ENCODE data around the gene LDLRAP1. TPM values are rescaled to one million over a fixed set of nuclear protein-coding genes. Genes with fewer than 3 reads are reported as not detected.
A peak's percentile ranks its signal among the peaks of the same experiment; 100 is the strongest.

The LDLRAP1 gene
- total RNA-seq, 2 experiments from 2014 or later, result 64.4 to 65.3 TPM

DNA sequence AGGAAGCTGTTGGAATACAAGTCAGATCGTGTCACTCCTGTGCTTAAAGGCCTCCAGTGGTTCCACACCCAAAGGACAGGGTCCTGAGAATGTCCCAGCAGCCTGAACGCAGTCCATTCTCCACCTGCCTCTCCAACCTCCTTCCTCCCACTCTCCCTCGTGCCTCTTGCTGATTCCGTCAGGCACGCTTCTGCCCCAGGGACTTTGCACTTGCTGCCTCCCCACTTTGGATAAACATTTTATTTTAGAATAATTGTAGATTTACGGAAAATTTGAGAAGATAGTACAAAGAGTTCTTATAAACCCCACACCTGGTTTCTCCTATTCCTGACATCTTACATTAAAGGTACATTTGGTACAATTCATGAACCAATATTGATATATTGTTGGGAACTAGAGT lies 28.4 kb upstream of the LDLRAP1 start:
- ChIA-PET POLR2A (no interaction called here), CTCF (no interaction called here)
- Mint-ChIP-seq H3K27me3 (peaks cover 2% of the 10 kb centered on the region), H3K4me1 (no peaks in the 10 kb centered on the region), H3K9me3 (peaks cover 2% of the 10 kb centered on the region), H3K36me3 (ENCODE audit: low read depth) (no peaks in the 10 kb centered on the region), H3K27ac (no peak overlapping the region), H3K4me3 (no peak overlapping the region)
- DNase-seq, result no peak

GRCh38 chr1:25516686-25517085 lies 26.7 kb upstream of the LDLRAP1 start:
- Mint-ChIP-seq H3K9me3 (peaks cover 2% of the 10 kb centered on the region), H3K36me3 (ENCODE audit: low read depth) (no peaks in the 10 kb centered on the region), H3K27me3 (peaks cover 2% of the 10 kb centered on the region), H3K4me3 (no peak overlapping the region), H3K27ac (no peak overlapping the region), H3K4me1 (peaks cover 5% of the 10 kb centered on the region)
- DNase-seq, result no peak
- ChIA-PET CTCF (interaction anchor here (0.8 to 1.4 kb wide), 4 partner anchors 10 to 61 kb away, joined by 3 to 4 read pairs (median 4); no protein-coding TSS in a partner anchor), POLR2A (no interaction called here)

- H3K4me3 Mint-ChIP-seq, result no peak overlapping the region
- no peak for DNase-seq
- H3K27me3 Mint-ChIP-seq, result peaks cover 2% of the 10 kb centered on the region
- peaks cover 2% of the 10 kb centered on the region for H3K9me3 Mint-ChIP-seq
- no peaks in the 10 kb centered on the region for H3K36me3 Mint-ChIP-seq (ENCODE audit: low read depth)
- H3K27ac Mint-ChIP-seq, result no peak overlapping the region
- H3K4me1 Mint-ChIP-seq, result peaks cover 5% of the 10 kb centered on the region
- CTCF ChIA-PET, result interaction anchor here (1.1 kb wide), 1 partner anchor 30 kb away, joined by 3 read pairs; no protein-coding TSS in a partner anchor
- POLR2A ChIA-PET, result no interaction called here
Observed at GRCh38 chr1:25517476-25518394, 25.7 kb upstream of the LDLRAP1 start.

- H3K27ac Mint-ChIP-seq, result no peak overlapping the region
- DNase-seq, result no peak
- no peak overlapping the region for H3K4me3 Mint-ChIP-seq
- no peaks in the 10 kb centered on the region for H3K9me3 Mint-ChIP-seq
- peaks cover 5% of the 10 kb centered on the region for H3K4me1 Mint-ChIP-seq
- no peaks in the 10 kb centered on the region for H3K36me3 Mint-ChIP-seq (ENCODE audit: low read depth)
- ChIA-PET POLR2A (no interaction called here), CTCF (interaction anchor here (1.0 to 1.3 kb wide), 4 partner anchors 28 to 276 kb away, joined by 3 to 4 read pairs (median 3); no protein-coding TSS in a partner anchor)
- peaks cover 2% of the 10 kb centered on the region for H3K27me3 Mint-ChIP-seq
Observed at GRCh38 chr1:25519624-25520023, 23.8 kb upstream of the LDLRAP1 start.

GRCh38 chr1:25520446-25521061 lies 22.9 kb upstream of the LDLRAP1 start:
- DNase-seq, result peak; percentile 79
- Mint-ChIP-seq H3K4me3 (no peak overlapping the region), H3K4me1 (peaks cover 8% of the 10 kb centered on the region), H3K9me3 (peaks cover 4% of the 10 kb centered on the region), H3K27me3 (peaks cover 4% of the 10 kb centered on the region), H3K27ac (peak overlapping the region; percentile 27), H3K36me3 (ENCODE audit: low read depth) (no peaks in the 10 kb centered on the region)
- ChIA-PET POLR2A (interaction anchor here (0.6 kb wide), 1 partner anchor 155 kb away, joined by 3 read pairs; no protein-coding TSS in a partner anchor), CTCF (interaction anchor here (0.6 to 1.6 kb wide), 9 partner anchors 18 to 749 kb away, joined by 3 to 5 read pairs (median 3); no protein-coding TSS in a partner anchor)

- Mint-ChIP-seq H3K27ac (no peak overlapping the region), H3K36me3 (ENCODE audit: low read depth) (no peaks in the 10 kb centered on the region), H3K27me3 (peaks cover 4% of the 10 kb centered on the region), H3K4me1 (peaks cover 9% of the 10 kb centered on the region), H3K4me3 (no peak overlapping the region), H3K9me3 (peaks cover 6% of the 10 kb centered on the region)
- DNase-seq, result no peak
- ChIA-PET POLR2A (no interaction called here), CTCF (interaction anchor here (1.6 kb wide), 1 partner anchor 42 kb away, joined by 5 read pairs; no protein-coding TSS in a partner anchor)
Observed at GRCh38 chr1:25522031-25522655, 21.3 kb upstream of the LDLRAP1 start.

GRCh38 chr1:25523542-25523941 lies 19.9 kb upstream of the LDLRAP1 start:
- Mint-ChIP-seq H3K4me3 (no peak overlapping the region), H3K27ac (no peak overlapping the region)
- CTCF ChIA-PET, result interaction anchor here (1.1 kb wide), 1 partner anchor 287 kb away, joined by 3 read pairs; no protein-coding TSS in a partner anchor

DNA sequence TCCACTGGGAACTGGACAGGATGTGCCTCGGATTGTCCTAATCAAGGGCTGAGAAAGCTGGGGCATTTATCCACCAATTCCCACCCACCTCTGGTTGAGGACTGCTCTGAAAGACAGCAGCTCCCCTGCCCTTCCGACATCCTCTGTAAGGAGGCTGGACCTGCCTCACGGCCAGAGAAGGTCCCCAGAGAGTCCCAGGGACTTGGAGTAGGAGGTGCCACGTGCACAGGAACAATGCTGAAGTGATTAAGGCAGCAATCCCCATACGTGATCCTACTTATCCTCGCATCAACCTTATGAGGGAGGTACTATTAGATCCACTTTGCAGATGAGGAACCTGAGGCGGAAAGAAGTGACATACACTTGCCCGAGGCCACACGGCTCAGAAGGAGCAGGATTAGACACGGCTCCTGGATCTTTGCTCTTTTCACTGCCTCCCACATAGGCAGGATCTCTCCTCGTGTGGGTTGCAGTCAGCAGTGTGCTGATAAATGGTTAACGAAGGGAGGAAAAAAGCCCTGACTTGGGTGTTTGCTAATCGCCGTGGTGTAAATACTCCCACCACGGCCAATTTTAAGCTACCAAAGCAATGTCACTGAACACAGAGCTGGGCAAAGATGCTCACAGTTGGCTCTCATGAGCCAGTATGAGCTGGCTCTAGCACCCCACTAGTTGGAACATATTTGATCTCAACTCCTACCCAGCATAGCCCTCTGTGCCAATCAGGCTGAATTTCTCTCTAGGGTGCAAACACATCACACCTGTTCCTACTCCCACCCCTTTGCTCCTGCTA lies 18.6 kb upstream of the LDLRAP1 start:
- peaks cover 8% of the 10 kb centered on the region for H3K9me3 Mint-ChIP-seq
- peaks cover 9% of the 10 kb centered on the region for H3K4me1 Mint-ChIP-seq
- H3K27ac Mint-ChIP-seq, result no peak overlapping the region
- ChIA-PET POLR2A (no interaction called here), CTCF (interaction anchor here (0.7 to 1.7 kb wide), 2 partner anchors 10 to 13 kb away, joined by 4 read pairs; no protein-coding TSS in a partner anchor)
- peaks cover 4% of the 10 kb centered on the region for H3K27me3 Mint-ChIP-seq
- no peaks in the 10 kb centered on the region for H3K36me3 Mint-ChIP-seq (ENCODE audit: low read depth)
- DNase-seq, result no peak
- H3K4me3 Mint-ChIP-seq, result no peak overlapping the region

More at GRCh38 chr1:25523542-25523941, 19.9 kb upstream of the LDLRAP1 start:
- no peaks in the 10 kb centered on the region for H3K36me3 Mint-ChIP-seq (ENCODE audit: low read depth)
- peaks cover 6% of the 10 kb centered on the region for H3K9me3 Mint-ChIP-seq
- peaks cover 4% of the 10 kb centered on the region for H3K27me3 Mint-ChIP-seq
- POLR2A ChIA-PET, result no interaction called here
- H3K4me1 Mint-ChIP-seq, result peaks cover 9% of the 10 kb centered on the region
- DNase-seq, result no peak

DNA sequence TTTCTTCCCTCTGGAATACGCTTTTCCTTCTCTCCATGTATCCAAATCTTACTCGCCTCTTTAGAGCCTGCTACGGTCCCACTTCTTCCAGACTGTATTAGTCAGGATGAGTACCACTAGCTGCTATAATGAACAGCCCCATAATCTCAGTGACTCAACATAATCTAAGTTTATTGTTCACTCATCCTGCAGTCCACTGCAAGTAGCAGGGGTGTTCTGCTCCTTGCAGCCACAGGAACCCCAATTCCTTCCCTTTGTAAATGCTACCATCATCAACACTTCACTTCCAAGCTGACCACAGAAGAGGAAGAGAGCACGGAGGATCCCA lies 18.1 kb upstream of the LDLRAP1 start:
- ChIA-PET CTCF (interaction anchor here (0.7 to 1.7 kb wide), 3 partner anchors 10 to 12 kb away, joined by 4 read pairs; no protein-coding TSS in a partner anchor), POLR2A (no interaction called here)
- Mint-ChIP-seq H3K27ac (no peak overlapping the region), H3K4me1 (peaks cover 7% of the 10 kb centered on the region), H3K27me3 (peaks cover 4% of the 10 kb centered on the region), H3K4me3 (no peak overlapping the region), H3K9me3 (peaks cover 8% of the 10 kb centered on the region), H3K36me3 (ENCODE audit: low read depth) (no peaks in the 10 kb centered on the region)
- DNase-seq, result no peak

GRCh38 chr1:25526753-25527152 lies 16.7 kb upstream of the LDLRAP1 start:
- H3K27me3 Mint-ChIP-seq, result peaks cover 4% of the 10 kb centered on the region
- no peak overlapping the region for H3K4me3 Mint-ChIP-seq
- H3K9me3 Mint-ChIP-seq, result peaks cover 8% of the 10 kb centered on the region
- H3K4me1 Mint-ChIP-seq, result peaks cover 4% of the 10 kb centered on the region
- ChIA-PET CTCF (interaction anchor here (0.9 to 1.7 kb wide), 3 partner anchors 8 to 13 kb away, joined by 3 to 4 read pairs (median 4); no protein-coding TSS in a partner anchor), POLR2A (no interaction called here)
- DNase-seq, result no peak
- H3K27ac Mint-ChIP-seq, result no peak overlapping the region
- H3K36me3 Mint-ChIP-seq (ENCODE audit: low read depth), result no peaks in the 10 kb centered on the region

DNA sequence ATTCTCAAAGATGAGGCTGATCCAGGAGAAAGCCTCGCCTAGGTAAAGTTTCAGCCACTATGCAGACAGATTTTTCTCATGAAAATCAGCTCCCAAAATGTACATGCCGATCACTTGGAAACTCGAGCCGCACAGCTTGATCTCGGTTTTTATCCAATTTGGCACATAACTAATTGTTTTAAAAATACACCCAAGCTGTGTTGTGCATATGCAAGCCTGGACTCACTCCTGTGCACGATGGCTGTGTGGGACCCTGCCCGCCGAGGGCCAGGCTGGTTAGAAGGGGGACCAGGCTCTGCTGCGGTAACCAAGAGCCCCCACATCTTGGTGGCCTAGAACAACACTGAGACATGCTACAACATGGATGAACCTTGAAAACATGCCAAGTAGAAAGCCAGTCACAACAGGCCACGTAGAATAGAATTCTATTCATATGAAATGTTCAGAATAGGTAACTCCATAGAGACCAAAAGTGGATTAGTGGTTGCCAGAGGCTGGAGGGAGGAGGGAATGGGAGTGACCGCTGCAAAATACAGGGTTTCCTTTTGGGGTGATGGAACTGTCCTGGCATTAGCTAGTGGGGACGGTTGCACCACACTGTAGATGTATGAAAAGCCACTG lies 16.1 kb upstream of the LDLRAP1 start:
- no peak for DNase-seq

More for the DNA sequence above, 16.1 kb upstream of the LDLRAP1 start:
- Mint-ChIP-seq H3K9me3 (peaks cover 8% of the 10 kb centered on the region), H3K4me3 (no peak overlapping the region), H3K36me3 (ENCODE audit: low read depth) (no peaks in the 10 kb centered on the region), H3K27me3 (peaks cover 4% of the 10 kb centered on the region), H3K27ac (no peak overlapping the region), H3K4me1 (peaks cover 4% of the 10 kb centered on the region)
- ChIA-PET CTCF (interaction anchor here (0.9 kb wide), 1 partner anchor 11 kb away, joined by 3 read pairs; no protein-coding TSS in a partner anchor), POLR2A (no interaction called here)
